HG02970 (cell line): ENCODE results near the gene FAIM2.

ENCODE experiments used
- ATAC-seq: cut with Tn5 transposase; IDR thresholded peaks from one replicate; pipeline ENCODE4 v1.9.1; 2021; ENCODE audit warnings: mild to moderate bottlenecking, moderate library complexity, moderate number of reproducible peaks; ENCODE audit not compliant: unreplicated experiment, low FRiP score

Gene FAIM2

DNA sequence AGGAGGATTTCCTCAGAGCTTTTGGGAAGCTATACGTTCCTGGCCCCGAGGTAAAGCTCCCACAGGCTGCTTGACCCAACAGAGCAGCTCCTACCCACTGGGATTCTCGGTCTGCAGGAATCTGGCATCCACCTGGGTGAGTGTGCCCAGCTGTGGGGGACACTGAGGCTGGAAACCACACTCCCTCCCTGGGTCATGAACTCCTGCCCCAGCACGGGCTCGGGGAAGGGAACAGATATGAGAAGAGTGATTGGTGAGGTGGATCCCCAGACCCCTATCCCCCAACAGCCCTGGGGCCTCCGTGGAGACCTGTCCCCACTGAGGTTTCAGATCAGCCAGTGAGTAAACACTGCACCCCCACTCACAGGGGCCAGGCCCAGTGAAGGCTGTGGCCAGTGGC, 3.3 kb downstream of the FAIM2 start:
- no peak for ATAC-seq

DNA sequence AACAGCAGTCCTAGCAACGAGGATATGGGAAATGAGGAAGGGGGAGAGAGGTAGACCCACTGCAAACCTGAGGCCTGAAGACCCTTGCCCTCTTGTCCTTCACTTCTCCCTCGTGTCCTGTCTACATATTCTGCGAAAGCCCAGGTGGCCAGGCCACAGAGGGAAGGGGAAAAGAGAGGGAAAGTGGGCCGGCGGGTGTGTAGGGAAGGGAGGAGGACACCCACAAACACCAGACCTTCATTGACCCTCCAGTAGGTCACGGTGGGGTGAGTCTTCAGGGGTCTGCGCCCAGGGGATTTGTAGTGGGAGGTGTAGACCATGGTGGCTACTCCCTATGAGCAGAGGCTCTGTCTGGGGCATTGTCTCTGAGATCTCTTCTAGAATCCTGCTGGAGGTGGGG, 3.8 kb downstream of the FAIM2 start:
- ATAC-seq = no peak

DNA sequence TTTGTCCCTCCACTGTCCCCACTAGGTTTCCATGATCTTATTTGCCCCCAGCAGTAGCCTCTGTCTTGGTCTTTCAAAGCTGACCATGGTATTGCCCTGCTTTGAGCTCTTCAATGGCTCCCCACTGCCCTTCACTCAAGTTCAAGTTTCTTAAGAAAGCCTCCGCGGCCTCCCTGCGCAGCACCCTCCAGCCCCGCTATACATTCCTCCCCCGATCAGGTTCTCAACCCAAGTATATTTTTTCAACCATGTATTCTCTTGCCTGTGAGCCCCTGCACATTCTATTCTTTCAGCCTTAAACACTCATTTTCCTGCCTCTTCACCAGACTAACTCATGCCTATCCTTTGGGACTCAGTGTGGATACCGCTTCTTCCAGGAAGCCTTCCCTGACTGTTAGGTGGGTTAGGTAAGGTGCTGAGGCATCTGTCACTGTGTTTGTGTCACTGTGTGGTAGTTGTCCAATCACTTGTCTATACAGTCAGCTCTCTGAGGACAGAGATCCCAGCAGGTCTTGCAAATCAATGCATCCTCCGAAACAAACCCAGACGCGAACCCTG, 4.3 kb downstream of the FAIM2 start:
- ATAC-seq = no peak

DNA sequence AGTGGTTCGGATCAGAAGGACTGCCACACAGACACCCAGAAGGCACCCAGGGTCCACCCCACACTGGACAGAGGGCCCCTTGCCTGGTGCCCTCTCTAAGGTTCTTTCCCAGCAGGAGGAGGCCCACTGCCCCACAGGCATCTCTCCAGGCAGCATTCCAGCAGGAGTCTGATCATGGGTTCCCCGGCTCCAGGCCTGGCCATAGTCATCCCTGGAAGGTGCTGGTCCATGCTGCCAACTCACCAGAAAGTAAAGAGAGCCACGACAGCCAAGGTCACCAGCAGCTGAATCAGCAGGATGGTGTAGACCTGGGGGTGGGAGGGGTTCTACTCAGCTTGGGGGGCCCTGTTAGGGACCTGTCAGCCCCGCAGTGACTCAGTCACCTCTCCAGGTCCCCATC, 6.4 kb downstream of the FAIM2 start:
- ATAC-seq = no peak

DNA sequence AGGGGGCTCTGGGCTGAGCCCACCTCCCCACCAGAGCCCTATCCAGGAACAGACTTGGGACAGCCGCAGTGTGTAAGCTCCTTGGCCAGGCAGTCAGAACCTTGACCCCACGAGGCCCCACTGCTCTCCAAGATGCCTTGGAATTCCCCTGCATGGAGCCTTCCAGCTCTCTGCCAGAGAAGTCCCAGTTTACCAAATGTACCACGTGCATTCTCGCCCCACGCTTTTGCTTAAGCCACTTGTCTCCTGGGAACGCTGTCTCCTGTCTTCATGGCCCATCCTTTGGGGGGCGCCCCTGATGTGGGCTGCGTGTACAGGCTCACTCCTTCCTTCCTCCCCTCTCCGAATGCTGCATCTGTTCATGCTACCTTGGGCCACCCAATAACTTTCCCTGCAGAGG, 7.9 kb downstream of the FAIM2 start:
- ATAC-seq = no peak

DNA sequence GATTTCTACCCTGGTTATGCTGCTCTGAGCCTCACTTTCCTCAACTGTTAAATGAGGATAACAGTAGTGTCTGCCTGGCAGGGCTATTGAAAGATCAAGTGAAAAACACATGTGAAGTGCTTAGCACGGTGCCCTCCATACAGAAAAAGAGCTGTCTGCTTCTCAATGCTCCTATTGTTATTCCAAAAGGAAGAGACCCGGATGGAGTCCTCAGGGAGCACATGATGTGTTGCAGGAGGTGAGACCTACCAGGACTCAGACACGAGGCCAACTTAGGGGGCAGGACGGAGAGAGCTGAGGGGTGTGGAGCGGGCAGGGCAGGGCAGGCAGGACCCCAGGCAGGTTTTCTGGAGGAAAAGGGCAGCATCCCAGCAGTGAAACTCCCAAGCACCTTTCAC, 8.9 kb downstream of the FAIM2 start:
- ATAC-seq = no peak

DNA sequence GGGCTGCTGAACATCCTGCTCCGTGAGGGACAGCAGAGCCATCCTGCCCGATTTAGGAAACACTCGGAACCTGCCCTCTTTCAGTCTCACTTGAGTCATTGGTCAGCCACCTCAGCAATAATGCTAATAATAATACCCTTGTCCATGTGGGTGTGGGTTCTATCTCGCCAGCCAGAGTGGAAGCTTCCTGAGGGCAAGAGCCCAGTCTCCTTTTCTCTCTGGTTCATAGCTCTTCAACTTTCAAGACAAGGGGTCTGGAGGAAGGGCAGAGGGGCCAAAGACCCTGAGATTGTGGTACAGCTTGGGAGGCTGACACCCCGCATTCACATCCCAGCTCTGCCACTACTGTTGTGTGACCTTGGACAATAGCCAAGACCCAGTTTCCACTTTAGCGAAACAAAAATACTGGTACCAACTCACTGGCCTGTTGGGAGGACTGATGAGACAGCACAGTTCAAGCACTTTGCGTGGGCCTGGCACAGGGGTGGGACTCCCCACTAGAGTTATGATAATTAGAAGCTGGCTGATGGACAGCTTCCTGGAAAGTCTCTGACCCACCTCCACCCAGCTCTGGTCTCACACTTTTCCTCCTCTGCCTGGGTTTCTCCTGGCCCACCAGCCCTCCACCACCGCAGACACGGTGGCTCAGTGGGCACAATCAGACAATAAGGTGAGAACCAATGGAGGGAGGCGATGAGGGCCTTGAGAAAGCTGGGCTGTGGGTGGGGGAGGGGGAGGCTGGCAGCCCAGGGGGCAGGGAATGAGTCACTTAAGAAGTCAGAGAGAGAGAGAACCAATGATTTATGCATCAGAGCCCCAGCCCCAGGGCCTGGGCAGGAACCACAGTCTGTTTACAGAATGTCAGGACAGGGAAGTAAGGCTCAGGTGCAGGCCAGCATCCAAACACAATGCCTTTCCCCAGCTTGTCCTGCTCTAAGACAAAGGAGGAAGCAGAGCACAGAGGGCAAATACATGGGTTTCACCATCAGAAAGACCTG, 9.6 kb downstream of the FAIM2 start:
- no peak for ATAC-seq

DNA sequence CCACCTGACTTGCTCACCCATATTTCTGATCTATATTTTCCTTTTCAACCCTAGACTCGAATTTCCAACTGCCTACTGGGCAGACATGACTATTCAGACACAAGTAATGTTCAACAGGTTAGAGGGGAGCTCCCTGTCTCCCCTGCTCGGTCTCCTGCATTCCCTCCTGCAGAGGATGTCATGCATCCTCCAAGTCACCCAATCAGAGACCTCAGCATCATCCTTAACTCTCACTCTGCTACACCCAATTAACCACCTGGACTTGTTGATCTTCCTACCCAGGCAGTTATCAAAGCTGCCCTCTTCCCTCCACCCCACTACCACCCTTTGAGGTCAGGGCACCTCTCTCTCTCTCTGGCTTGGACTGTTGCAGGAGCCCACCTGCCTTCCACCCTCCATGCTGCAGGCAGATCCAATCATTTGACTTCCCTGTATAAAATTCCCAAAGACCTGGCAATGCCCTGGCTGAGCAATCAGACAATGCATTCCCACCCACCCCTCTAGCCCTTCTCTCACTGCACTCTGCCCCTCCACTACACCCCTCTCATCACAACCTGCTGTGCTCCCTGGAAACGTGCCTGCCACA, 10.9 kb downstream of the FAIM2 start:
- no peak for ATAC-seq

DNA sequence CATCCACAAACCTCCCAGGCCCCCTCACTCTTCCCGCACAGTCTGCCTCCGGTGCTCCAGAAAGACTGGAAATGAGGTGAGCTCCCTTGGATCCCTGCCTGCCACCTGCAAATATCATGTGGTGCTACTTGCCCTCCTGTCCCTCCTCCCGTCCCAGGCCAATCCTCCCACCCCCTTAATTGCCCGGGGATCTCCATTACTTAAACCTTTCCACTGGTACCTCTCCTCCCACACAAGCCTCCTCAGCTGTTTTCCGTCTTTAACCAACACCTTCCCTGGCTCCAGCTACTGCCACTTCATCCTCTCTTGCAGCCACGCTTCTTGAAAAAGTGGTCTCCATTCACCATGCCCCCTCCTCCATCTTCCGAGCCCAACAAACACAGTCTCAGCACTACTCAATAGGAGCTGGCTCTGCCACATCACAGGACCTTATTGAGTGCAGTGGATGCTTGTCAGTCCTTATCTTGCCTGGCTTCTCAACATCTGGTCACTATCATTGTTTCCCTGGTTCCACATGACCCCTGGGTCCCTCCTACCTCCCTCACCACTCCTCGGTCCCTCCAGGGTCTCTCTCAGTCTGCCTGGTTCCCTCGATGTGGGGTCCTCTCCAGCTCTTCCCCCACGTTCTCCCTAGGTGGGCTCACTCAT, 11.5 kb downstream of the FAIM2 start:
- ATAC-seq = no peak

DNA sequence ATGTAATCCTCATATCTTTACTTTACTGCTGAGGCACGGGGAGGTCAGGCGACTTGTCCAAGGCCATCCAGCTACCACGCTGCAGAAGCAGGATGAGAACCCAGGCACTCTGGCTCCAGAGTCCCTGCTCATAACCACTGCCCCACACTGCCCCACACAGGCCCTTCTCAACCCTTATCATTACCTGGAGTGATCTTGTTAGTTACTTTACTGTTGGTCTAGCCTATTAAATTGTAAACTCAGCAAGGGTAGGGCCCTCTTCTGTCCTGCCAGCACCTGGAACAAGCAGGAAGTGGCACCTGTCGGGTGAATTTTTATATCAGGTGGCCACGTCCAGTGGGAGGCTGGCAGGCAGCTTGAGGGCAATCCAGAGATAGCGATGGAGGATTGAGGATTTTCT, 12.2 kb downstream of the FAIM2 start:
- ATAC-seq = no peak

DNA sequence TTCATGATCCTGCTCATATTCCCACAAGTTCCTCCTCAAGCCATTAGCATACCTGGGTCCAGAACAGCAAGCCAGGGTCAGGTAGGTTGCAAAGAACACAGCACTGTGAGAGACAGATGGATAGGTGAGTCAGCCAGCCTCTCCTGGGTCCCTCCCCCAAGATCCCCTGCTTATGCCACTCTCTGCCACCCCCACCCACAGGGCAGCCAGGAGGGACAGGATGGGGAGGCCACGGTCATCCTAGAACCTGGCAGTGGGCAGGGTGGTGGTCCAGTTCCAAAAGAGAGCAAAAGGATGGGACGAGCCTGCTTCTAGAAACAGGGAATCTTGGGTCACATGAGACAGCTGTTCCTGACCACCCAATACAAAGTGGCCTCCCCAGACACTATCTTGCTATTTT, 12.7 kb downstream of the FAIM2 start:
- ATAC-seq = no peak

DNA sequence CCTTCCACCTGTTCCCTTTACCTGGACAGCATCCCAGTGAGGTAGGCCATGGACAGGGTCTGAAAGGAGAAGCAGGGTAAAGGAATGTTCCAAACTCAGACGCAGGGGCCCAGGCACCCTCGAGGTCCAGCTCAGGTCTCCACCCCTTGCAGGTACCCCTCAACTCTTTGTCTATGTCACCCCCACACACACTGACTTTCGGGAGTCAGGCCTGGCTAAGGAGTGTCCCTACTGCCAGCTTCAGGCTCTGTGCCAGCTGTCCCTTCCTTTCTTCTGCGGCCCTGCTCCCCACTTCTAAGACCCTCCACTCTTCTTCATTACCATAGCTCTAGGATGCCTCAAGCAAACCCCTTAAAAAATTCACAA, 13.6 kb downstream of the FAIM2 start:
- no peak for ATAC-seq

DNA sequence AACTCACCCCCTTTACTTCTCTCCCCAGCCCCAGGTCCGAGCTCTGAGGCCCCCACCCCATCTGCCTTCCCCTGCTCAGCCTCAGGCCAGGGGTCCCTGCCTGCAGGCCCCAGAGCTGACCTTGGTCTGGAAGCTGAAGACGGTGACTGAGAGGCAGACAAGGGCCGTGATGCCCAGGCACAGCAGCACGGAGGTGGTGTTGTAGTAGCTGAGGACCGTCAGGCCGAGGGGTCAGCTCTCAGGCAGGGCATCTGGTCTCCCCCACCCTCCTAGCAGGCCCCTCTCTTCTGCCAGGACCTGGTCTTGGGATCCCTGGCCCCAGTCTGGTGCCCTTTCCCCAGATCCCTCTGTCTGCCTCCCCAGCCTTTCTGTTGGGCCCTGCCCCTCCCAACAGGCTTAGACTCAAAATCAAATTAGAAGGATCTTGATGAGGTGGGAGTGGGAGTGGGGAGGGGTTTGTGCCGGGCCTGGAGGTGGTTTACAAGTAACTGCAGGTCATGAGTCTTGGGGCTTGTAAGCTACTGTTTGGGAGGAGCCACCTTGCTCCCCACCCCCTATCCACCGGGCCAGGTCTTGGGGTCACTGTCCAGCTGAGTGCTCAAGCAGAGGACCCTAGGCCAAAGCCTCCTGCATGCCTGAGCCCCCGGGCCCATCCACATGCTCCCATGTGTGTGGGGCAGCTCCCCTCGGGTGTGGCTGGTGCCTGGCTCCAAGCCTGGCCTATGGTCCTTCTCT, 14.2 kb downstream of the FAIM2 start:
- ATAC-seq = no peak

DNA sequence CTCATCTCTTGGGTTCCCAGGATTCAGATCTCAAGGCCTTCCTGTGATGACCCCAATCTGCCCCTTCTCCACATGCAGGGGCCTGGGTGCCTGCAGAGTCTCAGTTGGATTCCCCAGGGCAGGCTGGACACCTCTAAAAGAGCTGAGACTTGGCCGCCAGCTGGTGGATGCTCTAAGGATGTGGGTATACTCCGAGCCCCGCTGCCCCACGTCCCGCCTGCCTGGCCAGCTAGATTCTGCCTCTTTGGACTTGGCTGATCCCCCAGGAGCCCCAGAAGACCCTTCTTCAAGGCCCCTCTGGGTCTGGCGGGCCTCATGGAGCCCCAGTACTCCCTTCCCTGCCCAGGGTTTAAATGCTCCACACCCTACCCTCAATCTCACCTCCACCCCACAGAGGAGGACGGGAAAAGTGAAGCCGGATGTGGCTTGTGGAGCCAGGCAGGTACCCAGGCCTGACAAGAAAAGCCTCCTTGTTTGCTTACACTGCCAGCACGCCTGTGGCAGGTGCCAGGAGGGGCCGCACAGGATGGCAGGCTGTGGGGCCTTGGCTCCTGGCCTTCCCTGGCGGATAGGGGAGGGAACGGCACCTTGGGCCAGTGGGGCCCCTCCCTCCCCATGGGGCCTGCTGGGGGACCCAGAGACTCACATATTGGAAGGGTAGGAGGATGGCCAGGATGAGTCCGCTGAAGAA, 15.1 kb downstream of the FAIM2 start:
- ATAC-seq = no peak

DNA sequence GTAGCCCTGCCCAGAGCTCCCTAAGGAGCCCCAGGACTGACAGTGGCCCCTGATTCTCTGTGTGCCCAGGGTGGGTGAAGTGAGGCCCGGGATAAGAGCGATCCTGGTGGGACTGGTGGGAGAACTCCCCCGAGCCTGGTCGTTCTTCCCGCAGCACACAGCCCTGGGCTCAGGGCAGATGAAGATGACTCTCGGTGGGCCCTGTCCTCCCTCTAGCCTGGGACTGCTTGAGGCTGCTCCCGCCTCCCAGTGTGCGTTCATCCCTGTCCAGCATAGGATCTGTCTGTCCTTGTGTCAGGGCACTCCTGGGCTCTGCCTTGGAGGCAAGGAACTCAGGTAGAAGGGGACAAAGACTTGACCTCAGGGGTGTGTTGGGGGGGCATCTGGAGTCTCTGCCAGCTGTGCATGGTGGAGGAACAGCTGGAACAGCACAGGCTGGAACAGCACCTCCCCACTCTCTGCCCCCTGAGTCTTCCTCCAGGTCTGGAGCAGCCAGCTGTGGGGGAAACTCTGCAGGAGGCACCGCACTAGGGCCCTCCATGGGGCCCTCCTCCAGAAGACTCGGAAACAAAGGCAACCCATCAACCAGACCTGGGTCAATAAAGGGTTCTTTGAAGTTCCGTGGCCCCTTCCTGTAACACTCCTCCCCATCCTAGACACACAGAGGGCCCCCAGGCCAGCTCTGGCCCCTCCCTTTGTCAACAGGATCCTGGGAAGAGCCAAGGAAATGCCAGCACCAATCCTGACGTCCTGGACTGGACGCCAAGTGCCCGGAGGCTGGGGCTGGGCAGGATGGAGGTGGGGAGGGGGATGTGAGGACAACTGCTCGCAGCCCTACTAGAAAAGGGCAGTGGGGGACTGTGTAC, 15.9 kb downstream of the FAIM2 start:
- ATAC-seq = no peak

DNA sequence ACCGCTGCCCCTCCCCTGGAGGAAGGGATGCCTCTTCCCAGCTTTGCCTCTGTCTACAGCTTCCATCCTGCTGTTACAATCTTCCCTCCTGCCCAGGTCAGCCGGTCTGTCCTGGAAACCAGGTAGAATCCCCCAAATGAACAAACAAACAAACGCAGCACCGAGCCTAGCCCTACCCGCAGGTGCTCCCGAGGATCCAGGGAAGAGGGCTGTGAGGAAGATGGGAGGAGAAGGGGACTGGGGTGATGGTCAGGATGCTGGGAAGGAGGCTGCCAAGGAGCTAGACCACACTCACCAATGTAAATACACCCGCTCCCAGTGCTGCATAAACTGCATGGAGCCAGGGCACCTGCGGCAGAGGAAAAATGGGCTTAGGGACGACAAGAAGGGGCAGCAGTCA, 16.6 kb downstream of the FAIM2 start:
- no peak for ATAC-seq

DNA sequence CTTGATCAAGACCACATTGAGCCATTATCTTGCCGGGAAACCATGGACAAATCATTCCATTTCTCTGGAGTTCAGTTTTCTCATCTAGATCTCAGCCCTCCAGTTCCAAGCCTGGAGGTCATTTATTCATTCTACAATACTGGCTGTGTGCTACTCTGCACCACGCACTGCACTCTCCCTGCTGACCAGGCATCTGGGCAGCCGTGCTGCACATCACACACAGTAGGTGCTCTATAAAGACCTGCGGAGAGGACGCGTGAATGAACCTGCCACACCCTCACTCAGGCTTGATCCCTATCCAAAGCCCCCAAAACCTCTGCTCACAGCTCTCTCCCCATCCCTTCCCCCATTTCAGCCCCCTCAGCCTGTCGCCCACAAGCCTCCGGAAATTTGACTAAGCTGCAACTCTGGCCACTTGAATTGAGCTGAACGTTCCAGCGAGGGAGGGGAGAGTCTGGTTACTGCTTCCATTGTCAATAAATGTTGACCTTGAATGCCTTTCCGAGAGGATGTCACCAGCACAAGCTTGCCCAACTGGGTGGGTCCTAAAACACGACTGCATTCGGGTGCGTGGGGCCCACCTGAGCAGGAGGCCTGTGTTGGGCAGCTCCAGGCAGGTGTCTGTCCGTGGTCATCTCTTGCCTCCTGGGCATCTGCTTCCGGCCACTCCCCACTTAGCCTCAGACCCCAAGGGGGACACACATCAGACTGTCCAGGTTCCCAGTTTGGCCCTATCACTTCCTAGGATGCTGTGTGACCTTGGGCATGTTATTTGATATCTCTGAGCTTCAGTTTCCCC, 17.8 kb downstream of the FAIM2 start:
- no peak for ATAC-seq

DNA sequence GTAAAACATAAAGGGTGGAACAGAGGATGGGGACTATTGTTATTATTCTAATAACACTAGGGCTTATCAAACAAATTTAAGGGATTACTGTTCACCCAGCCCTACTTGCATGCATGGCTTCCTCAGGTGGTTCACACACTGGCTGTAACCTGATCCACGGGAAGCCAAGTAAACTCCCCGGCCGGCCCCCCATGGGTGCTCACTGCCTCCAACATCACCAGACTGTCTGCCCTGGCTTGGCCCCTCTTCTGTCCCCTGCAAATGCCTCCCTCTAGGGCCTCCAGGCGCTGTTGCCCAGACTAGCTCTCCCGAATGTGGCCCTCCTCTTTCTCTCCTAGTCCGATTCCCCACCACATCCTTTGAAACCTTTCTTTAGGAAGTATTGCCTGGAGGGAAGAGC, 18.6 kb downstream of the FAIM2 start:
- ATAC-seq = no peak
